Pulmonary artery endothelial cell (primary cell): Measurements from ENCODE around the gene VPS16. TPM values are rescaled to one million over a fixed set of nuclear protein-coding genes. Genes with fewer than 3 reads are reported as not detected.

Experiments
- DNase-seq: peaks from one replicate; pipeline ENCODE4 v3.0.0-alpha.2; 2011; ENCODE audit warnings: low read depth, low spot score
- total RNA-seq: library from RNA; depleted of rRNA; stranded (reverse); fragments of >200 nt; gene quantifications from 2 replicates; pipeline ENCODE4 v1.2.3, GENCODE V29; 2014

Gene VPS16
- total RNA-seq, 1 donor from 2014 or later: 43.8 TPM

DNA sequence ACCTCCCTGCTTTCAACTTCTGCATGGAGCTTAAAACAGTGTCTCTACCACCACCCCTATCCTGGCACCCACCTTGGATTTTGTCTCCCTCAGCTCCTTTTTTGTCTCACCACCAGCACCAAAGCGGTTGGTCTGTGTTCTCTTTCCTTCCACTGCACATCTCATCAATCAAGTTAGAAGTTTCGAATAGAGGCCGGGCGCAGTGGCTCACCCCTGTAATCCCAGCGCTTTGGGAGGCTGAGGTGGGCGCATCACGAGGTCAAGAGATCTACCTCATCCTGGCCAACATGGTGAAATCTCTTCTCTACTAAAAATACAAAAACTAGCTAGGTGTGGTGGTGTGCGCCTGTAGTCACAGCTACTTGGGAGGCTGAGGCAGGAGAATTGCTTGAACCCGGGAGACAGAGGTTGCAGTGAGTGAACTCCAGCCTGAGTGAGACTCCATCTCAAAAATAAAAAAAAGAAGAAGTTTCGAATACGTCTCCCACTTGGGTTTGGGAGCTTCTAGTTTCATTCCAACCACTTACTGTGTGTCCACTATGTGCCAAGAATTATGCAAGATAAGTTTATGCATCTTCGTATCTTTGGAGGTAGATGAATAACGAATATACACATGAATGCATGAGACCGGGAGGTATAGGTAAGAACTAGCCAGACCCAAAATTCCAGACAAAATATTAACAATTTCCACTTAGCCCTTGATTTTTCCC lies 6.0 kb upstream of the VPS16 start:
- no peak for DNase-seq

- no peak for DNase-seq
These were observed 5.2 kb upstream of the VPS16 start for GRCh38 chr20:2835331-2835796.

DNA sequence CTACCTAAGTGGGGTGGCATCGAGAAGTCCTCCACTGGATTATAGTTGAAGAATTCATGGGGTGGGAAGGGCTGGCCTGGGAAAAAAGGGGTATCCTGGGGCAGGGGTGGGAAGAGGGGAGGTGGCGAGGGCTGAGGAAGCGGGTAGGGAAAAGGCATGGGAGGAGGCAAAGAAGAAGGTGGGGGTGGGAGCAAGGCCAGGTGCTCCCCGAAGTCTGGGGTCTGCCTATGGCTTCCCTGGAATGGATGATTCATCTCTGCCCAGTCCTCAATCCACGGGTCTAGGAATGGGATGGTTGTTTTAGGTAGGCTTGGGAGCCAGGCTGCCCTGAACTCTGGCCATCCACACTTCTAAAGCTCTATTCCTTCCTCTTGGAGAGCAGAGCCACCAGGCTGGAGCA lies 4.5 kb upstream of the VPS16 start:
- DNase-seq: no peak

GRCh38 chr20:2837221-2837960 lies 3.2 kb upstream of the VPS16 start:
- DNase-seq: no peak

- DNase-seq: no peak
These were observed 2.3 kb upstream of the VPS16 start for GRCh38 chr20:2838170-2838797.

- no peak for DNase-seq
These were observed 1.5 kb upstream of the VPS16 start for GRCh38 chr20:2838847-2839671.

DNA sequence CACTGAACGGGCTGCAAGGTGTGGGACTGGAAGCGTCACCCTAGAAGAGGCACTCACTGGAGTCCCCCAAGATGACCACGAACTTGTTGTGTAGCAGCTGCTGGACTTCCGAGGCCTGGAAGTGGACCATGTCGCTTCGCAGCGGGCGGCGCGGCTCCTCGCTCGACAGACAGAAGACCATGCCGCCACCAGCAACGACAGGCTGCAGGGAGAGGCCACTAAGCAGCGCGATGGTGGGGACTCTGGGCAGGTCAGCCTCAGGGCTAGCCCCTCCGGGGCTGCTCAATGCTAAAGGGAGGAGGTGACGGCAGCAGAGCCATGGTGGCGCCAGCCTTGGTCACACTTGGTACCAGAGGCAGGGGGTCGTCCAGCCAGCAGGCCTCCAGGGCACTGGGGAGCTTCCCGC lies 810 bp upstream of the VPS16 start:
- DNase-seq: no peak

DNA sequence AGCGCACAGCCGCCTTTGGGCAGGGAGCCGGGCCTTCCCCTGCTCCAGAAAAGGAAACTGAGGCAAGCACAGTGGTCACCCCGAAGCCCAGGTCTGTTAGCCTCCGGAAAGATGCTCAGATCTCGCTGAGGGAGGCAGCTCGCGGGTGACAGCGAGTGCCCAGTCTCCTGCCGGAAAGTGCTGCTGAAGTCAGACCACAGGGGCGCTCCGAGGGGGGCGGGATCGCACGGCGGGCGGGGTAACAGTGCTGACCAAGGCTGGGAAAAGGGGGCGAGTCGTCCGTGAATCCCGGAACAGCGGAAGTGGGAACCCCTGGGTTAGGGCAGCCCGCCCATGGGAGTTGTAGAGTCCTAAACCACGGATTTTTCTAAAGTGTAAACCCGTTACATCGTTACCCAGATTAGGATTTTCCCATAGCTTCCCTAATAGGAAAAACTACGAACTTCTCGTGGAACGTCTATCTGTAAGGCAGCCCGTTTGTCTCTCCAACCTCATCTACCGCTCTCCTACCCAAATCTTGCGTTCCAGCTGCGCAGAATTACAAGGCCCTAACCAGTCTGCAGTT lies 504 bp downstream of the VPS16 start:
- DNase-seq: no peak

DNA sequence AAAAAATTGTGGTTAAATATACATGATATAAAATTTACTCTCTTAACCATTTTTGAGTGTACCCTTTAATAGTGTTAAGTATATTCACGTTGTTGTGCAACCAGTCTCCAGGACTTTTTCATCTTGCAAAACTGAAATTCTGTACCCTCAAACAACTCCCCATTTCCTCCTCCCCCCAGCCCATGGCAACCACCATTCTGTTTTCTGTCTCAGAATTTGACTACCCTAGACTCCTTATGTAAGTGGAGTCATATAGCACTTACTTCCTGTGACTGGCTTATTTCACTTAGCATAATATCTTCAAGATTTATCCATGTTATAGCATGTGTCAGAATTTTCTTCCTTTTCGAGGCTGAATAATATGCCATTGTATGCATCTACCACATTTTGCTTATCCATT lies 5.1 kb downstream of the VPS16 start:
- DNase-seq: no peak

DNA sequence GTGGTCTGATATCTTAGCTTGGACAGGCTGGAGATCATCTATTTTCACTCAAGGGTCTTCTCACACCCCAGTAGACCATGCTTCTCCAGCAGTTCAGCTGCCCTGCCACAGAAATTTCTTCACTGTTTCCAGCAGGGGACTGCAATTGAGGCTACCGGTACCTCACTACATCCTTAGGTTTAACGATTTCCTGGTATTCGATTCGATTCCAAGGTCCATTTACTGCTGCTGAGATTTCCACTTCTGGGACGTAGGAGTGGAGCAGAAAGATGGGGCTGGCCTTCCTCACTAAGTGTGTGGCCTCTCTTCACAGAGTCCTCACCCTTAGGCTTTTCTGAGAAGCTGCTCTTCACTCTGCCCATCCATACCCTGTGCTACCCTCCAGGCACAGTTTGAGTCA lies 6.2 kb downstream of the VPS16 start:
- DNase-seq: no peak

- no peak for DNase-seq
These were observed 7.3 kb downstream of the VPS16 start for GRCh38 chr20:2847802-2848201.

DNA sequence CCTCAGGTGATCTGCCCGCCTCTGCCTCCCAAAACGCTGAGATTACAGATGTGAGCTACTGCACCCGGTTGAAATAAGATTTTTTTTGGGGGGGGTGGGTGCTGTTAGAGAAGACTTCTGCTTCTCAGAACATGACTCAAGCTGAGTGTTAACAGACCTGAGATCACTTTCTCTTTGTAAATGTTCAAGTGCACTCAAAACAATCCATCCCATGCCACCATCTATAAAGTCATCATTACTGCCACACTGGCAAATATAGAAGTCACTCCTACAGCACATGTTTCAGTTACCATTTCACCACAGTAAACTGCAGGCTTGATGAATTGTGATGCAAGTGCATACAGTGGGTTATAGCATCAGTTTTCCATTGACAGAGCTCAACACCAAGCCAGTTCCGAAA lies 9.0 kb downstream of the VPS16 start:
- DNase-seq: no peak

DNA sequence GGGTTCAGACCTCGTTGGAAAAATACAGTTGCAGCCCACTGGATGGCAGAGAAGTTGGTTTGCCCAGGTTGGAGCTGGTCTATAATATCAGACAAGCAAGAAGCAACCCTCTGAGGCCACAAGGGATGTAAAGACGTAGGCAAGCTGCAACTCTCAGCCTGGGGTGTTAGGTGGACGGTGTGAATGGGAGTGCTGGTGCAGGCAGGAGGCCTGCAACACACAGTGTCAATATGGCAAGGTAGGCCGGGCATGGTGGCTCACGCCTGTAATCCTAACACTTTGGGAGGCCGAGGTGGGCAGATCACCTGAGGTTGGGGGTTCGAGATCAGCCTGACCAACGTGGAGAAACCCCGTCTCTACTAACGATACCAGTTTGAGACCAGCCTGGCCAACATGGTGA lies 10.5 kb downstream of the VPS16 start:
- DNase-seq: no peak

DNA sequence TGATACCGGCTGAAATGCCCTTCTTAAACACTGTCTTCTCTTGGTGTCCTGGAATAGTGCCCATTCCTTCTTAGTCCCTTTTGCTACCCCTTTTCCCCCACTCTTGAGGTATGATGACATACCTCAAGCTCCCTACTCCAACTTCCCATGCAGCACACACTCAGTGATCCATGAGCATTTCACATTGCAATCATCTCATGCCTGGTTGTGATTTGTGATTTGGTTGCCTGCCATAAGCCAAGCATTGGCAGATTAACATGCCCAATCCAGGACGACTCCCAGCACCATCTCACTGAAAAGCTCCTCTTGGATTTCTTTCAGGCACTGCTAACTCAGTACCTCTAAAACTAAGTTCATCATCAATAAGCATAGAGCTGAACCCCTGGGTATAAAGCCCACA lies 18.0 kb downstream of the VPS16 start:
- DNase-seq: no peak

- no peak for DNase-seq
These were observed 19.0 kb downstream of the VPS16 start for GRCh38 chr20:2859330-2860121.

GRCh38 chr20:2864626-2865025 lies 24.1 kb downstream of the VPS16 start:
- no peak for DNase-seq

GRCh38 chr20:2865101-2865500 lies 24.6 kb downstream of the VPS16 start:
- no peak for DNase-seq

DNA sequence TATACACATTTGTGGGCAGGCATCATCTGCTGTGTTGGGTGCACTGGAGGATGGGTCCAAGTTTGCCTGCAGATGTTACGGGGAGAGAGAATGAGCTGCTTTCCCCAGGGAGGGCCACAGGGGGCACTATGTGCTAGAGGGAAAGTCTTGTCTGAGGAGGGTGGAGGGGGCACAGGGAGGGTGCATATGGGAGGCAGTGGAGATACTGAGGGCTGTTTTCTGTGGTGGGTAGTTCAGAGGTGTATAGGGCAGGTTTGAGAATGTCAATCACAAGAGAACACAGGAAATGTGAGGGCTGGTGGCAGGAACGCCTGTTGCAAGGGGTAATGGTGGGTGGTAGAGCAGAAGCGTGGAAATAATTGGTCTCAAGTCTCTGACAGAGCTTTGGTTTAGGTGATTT lies 25.1 kb downstream of the VPS16 start:
- no peak for DNase-seq

DNA sequence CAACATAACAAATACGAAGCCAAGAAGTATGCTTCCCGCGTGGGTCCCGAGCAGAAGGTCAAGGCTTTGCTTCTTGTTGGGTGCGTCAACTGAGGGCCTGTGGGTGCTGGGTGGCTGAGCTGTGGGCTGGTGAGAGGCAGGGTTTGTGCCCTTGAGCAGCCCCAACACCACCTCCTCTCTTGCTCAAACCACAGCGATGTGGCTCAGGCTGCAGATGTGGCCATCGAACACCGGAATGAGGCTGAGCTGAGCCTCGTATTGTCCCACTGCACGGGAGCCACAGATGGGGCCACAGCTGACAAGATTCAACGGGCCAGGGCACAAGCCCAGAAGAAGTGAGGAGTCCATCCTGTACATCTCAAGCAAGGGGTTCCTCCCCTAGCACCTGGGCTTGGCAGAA lies 25.7 kb downstream of the VPS16 start:
- DNase-seq: no peak

DNA sequence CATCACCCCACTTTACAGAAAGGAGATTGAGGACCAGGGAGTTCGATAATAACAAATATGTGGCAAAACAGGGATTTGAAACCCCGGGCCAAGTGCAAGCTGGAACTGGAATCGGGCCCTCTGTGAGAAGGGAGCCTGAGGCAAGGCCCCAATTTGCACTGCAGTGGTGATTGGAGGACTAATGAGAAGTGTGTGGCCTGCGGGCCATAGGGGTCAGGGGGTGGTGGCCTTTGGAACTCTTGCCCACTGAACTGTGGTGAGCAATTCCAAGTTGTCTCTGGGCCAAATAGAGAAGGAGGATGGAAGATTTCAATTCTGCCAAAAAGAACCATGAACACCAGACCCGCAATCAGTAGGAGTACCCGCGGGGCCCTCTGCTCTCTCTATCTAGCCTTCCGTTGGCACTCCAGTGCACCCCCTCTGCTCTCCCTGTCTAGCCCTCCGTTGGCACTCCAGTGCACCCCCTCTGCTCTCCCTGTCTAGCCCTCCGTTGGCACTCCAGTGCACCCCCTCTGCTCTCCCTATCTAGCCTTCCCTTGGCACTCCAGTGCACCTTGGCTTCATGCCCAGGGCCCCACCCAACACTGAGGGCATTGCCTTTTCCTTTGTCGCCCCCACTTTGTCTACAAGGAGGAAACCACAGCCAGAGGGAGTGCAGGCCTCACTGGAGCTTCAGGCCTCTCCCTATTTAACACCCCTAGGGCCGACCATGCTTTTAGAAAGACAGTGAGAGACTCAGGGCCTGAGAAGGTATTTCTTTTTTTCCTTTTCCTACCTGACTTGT lies 26.7 kb downstream of the VPS16 start:
- no peak for DNase-seq
